Measurements from ENCODE around the gene CTCF.
A peak's percentile ranks its signal among the peaks of the same experiment; 100 is the strongest.
"Not testable (repeated sequence)": the region's sequence is repeated elsewhere in the genome, so short reads cannot be mapped to it uniquely, and the experiment has no call there.

CTCF gene

GRCh38 chr16:67562526-67562917 is at the start of gene CTCF:
TSS of gene CTCF (plus strand) at chr16:67562526. CDS start at chr16:67610833, 48,307 bp downstream.
- DNase-seq: peak; percentile 88

- DNase-seq: not testable (repeated sequence)
These were observed 48.4 kb upstream of the CTCF start for GRCh38 chr16:67513892-67514291.

- peak; percentile 86 for DNase-seq
These were observed 47.9 kb upstream of the CTCF start for GRCh38 chr16:67514382-67514828.

- DNase-seq: no peak
These were observed 45.8 kb upstream of the CTCF start for GRCh38 chr16:67516296-67517154.

- no peak for DNase-seq
These were observed 45.2 kb upstream of the CTCF start for GRCh38 chr16:67517155-67517445.

- no peak for DNase-seq
These were observed 44.5 kb upstream of the CTCF start for GRCh38 chr16:67517661-67518423.

DNA sequence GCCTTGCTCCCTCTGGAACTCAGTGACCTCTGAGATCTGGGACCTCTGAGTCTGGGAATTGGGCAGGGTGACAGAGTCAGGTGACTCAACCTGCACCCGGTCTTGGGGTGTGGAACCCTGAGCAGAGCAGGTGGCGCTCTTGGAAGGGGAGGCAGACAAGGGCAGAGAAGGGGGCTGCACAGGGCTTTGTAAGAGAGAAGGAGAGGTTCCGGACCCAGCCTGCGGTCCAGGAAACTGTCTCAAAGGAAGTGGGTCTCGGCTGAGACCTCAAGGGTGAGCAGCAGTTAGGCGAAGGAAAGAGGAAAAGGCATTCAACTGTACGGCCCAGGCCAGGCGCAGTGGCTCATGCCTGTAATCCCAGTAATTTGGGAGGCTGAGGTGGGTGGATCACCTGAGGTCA is 43.6 kb upstream of the CTCF start:
- no peak for DNase-seq

GRCh38 chr16:67519242-67519641 is 43.1 kb upstream of the CTCF start:
- no peak for DNase-seq

- peak; percentile 98 for DNase-seq
These were observed 41.1 kb upstream of the CTCF start for GRCh38 chr16:67521095-67521804.

DNA sequence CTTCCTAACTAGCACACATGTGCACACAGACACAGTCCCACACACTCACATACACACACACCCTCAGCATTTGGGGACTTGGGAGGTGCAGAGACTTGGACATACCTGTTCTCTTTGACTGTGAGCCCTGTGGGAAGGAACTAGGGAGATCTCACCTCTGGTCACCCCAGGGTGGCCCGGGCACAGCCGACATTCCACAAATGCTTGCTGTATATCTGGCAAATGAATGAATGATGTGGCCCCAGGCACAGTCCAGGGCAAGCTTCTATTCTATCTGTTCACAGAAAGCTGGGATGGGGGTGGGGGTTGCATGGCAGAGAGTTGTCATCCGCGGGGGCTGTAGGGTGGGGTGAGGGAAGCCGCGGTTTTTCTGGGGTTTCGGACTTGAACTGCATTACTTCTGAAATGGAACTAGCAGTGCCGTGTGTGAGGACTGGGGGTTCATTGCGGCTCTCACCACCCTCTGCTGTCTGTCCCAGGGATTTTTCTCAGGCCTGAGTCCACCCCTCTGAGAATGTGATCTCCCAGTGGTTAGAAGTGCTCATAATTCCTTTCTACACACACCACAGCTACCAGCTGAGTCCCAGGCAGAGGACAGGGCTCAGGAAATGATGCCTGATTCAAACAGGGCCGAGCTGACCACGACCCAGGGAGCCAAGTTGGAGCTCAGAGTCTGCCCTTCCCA is 37.0 kb upstream of the CTCF start:
- no peak for DNase-seq

GRCh38 chr16:67526149-67526791 is 36.1 kb upstream of the CTCF start:
- DNase-seq: no peak

- DNase-seq: peak; percentile 70
These were observed 34.0 kb upstream of the CTCF start, which contains the start of gene RIPOR1 for GRCh38 chr16:67528222-67528869. TSS of gene RIPOR1 (plus strand) at chr16:67528829. CDS start at chr16:67538447, 9,618 bp downstream.

DNA sequence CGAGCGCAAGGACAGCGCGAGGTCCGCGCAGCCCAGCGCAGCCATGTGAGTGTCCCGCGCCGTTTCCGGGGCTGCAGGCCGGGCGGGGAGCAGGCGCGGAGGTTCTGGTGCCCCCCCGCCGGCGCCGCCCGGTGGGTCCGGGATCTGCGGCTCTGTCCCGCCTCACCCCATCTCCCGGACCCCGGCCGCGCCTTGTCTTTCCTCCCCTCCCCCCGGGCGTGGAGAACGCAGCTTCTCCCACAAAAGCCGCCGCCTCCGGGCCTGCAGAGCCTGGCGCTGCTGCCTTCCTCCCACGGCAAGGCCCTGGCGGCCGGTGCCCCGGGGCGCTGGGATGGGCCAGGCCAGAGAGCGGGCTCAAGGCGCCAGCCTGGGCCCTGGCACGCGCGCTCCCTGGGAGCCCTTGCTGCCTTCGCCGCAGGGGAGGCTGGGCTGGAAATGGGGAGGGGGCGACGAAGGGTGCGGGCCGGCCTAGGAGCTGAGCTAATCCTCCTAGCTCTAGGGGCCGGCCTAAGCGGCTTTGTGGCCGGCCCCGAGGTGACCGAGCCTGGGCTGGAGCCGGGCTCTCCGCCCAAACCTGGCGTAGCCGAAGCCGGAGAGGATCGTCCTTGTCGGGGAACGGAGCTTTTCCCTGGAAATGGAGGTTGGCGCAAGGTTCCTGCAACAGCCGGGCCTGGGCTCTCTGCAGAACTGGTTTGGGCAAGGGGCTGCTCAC is 33.3 kb upstream of the CTCF start:
- peak; percentile 82 for DNase-seq

- DNase-seq: peak; percentile 49
These were observed 32.7 kb upstream of the CTCF start for GRCh38 chr16:67529582-67530012.

GRCh38 chr16:67530013-67530939 is 32.0 kb upstream of the CTCF start:
- DNase-seq: no peak

- DNase-seq: no peak
These were observed 31.1 kb upstream of the CTCF start for GRCh38 chr16:67531247-67531646.

DNA sequence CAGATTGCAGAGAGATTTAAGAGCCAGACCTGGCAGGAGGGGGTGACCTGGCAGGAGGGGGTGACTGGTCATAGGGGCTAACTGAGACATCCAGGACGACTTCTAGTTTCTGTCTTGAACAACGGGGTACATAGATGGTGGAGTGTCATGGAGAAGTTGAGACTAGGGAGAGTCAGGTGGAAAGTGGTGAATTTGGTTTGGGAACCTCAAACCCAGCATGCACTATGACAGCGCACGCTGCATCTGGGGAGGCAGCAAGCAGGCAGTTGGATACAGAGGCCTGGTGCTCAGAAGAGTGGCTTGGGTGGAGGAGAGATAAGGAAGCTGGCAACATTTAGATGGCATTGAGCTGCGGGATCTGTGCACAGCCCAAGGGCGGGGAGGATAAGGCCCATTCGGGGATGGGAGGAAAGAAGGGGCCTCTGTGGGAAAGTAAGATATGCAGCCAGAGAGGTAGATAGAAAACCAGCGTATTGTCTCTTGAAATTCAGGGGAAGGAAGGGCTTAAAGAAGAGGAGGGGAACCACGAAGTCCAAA is 29.2 kb upstream of the CTCF start:
- DNase-seq: no peak

DNA sequence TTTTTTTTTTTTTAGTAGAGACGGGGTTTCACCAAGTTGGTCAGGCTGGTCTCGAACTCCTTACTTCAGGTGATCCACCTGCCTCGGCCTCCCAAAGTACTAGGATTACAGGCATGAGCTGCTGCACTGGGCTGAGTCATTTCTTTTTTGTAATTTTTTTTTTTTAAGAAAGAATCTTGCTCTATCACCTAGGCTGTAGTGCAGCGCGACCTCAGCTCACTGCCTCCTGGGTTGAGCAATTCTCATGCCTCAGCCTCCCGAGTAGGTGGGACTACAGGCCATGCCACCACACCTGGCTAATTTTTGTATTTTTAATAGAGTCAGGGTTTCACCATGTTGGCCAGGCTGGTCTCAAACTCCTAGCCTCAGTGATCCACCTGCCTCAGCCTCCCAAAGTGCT is 28.3 kb upstream of the CTCF start:
- not testable (repeated sequence) for DNase-seq

GRCh38 chr16:67534431-67534830 is 27.9 kb upstream of the CTCF start:
- no peak for DNase-seq

DNA sequence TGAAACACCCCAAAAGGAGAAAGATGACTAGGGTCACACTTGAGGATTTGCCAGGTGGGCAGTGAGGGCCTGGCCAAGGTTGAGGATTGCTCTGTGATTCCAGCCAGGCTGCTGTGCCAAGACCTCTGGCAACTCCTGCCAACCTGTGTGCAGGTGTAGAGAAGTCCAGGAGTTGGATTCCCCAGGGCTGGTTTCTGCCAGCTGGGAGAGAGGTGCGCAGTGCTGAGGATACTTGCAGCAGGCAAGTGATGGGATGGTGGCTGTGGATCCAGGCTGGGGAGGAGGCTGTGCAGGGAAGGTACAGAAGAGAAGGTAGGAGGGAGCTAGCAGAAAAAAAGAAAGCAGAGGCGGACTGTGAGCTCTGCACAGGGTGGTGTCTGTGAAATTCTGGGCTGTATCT is 27.1 kb upstream of the CTCF start:
- no peak for DNase-seq
